Hepatic stellate cell (primary cell): ENCODE results near the gene CEP192.
"Not testable (repeated sequence)": the region's sequence is repeated elsewhere in the genome, so short reads cannot be mapped to it uniquely, and the experiment has no call there.

Source experiments
- DNase-seq: peaks from one replicate; pipeline ENCODE4 v3.0.0; 2011; ENCODE audit warnings: low spot score

Gene CEP192

DNA sequence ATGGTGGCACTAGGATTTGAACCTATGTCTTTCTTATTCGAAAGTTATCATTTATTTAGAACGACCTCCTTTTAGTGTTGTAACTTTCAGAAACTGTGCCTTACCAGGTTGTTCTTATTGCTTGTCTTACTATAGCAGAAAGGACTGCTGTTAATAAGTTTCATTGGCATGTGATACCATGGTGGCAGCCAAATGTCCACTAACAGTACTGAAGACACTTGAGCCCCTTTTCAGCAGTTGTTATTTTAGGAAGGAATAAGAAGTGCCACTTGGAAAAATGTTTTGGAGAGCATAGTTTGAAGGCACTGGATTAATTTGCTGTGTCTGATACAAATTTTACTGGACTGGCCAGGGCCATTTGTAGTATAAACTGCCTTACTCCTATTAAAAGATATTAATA is 37.7 kb downstream of the CEP192 start:
- no peak for DNase-seq

GRCh38 chr18:13032173-13032572 is 41.0 kb downstream of the CEP192 start:
- DNase-seq: no peak

DNA sequence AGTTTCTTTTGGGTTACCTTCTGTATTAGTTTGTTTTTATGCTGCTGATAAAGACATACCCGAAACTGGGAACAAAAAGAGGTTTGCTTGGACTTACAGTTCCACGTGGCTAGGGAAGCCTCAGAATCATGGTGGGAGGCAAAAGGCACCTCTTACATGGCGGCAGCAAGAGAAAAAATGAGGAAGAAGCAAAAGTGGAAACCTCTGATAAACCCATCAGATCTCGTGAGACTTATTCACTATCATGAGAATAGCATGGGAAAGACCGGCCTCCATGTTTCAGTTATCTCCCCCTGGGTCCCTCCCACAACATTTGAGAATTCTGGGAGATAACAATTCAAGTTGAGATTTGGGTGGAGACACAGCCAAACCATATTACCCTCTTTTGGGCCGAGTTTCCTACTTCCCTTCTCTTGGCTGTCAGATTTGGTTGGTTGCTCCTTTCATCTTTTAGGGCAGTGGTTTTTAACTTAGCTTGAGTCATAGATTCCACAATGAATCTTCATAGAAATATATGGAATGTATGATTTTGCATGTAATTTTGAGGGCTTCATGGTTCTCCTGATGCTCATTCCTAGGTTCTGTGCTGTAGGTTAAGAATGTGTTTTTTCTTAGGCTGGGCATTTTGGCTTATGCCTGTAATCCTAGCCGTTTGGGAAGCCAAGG is 44.2 kb downstream of the CEP192 start:
- peak; percentile 48 for DNase-seq

- DNase-seq: peak; percentile 28
Measured at GRCh38 chr18:13036622-13037320, 45.6 kb downstream of the CEP192 start.

DNA sequence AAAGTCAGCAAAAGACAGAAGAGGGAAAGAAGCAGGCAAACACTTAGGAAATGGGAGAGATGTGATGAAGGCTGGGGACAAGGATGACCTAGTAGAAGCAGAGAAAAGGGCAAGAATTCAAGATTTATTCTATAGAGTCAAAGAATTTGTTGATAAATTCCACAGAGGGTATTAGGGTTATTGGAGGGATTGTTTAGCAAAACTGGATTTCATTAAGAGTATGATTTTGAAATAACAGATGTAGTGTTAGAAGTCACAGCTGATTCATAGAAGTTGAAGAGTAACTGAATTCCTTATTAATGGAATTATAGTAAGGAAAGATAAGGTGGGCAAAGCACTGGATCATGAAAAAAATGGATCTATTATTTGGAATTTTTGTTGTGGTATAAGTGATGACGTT is 48.6 kb downstream of the CEP192 start:
- no peak for DNase-seq

- no peak for DNase-seq
Measured at GRCh38 chr18:13043066-13043465, 51.9 kb downstream of the CEP192 start.

- no peak for DNase-seq
Measured at GRCh38 chr18:13048061-13048595, 57.0 kb downstream of the CEP192 start.

GRCh38 chr18:13051159-13051558 is 60.0 kb downstream of the CEP192 start:
- no peak for DNase-seq

- DNase-seq: no peak
Measured at GRCh38 chr18:13051950-13052349, 60.8 kb downstream of the CEP192 start.

GRCh38 chr18:13054336-13054735 is 63.2 kb downstream of the CEP192 start:
- no peak for DNase-seq

DNA sequence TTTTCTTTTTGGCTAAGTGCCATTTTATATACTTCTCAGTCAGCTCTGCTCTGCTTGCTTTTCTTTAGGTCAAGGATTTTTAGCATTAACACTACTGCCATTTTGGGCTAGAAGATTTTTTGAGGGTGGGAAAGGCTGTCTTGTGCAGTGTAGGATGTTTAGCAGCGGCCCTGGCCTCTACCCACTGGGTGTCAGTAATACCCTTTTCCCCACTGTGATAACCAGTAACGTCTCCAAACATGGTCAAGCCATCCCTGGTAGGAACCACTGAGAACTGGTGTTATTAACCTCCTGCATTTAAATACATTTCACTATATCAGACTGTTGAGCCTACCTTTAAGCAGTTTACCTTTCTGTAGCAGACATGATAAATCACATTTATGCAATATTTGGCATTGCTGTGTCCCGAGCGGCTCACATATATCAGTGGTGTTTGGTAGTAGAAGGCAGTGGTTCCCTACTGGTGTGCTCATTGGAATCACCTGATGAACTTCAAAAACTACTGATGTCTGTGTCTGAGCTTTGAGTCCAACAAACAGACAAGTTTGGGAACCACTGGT is 70.5 kb downstream of the CEP192 start:
- no peak for DNase-seq

- DNase-seq: no peak
Measured at GRCh38 chr18:13067124-13067523, 76.0 kb downstream of the CEP192 start.

DNA sequence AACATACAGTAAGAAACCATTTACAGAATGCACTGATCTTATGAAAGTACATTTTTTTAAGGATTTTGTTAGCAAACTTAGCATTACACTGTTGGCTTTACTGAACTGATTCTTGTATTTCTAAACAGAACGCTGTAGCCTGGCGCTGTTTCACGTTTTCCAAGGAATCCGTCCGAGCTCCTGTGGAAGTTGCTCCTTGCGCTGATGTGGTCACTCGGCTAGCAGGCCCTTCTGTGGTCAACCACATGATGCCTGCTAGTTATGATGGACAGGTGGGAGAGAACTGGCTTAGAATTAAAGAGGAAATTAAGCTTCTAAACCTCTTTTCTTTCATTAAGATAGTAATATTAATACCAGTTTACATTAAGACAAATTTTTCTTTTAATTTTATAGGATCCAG is 76.8 kb downstream of the CEP192 start:
- DNase-seq: no peak

- DNase-seq: no peak
Measured at GRCh38 chr18:13070460-13070859, 79.3 kb downstream of the CEP192 start.

DNA sequence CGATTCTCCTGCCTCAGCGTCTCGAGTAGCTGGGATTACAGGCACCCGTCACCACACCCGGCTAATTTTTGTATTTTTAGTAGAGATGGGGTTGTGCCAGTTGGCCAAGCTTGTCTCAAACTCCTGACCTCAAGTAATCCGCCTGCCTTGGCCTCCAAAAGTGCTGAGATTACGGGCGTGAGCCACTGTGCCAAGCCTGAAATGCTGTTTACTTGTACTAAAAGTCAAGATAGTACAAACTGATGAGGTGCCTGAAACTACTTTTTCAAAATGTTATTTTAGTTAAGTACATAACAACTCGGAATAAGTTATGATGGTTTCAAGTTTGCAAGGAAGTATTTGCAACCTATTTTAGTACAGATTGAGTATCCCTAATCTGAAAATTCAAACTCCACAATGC is 85.7 kb downstream of the CEP192 start:
- no peak for DNase-seq

- DNase-seq: no peak
Measured at GRCh38 chr18:13077473-13077872, 86.3 kb downstream of the CEP192 start.

GRCh38 chr18:13078065-13078464 is 86.9 kb downstream of the CEP192 start:
- not testable (repeated sequence) for DNase-seq

- no peak for DNase-seq
Measured at GRCh38 chr18:13086906-13087305, 95.7 kb downstream of the CEP192 start.

DNA sequence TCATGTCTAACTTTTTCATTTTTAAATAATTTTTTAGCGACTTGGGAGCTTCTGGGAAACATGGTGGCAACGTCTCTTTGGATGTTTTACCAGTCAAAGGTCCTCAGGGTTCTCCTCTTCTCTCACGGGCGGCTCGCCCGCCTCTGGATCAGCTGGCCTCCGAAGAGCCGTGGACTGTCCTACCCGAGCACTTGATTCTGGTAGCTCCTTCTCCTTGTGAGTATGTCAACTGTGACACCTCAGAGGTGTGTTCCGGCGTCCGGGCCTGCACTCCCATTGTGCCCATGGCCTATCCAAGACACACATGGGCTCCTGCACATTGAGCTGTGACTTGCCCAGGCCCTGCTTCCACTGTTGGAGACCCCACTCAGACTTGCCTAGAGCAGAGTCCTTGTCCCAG is 104.3 kb downstream of the CEP192 start:
- no peak for DNase-seq

- no peak for DNase-seq
Measured at GRCh38 chr18:13096232-13096631, 105.1 kb downstream of the CEP192 start.

- DNase-seq: no peak
Measured at GRCh38 chr18:13096719-13097118, 105.6 kb downstream of the CEP192 start.

DNA sequence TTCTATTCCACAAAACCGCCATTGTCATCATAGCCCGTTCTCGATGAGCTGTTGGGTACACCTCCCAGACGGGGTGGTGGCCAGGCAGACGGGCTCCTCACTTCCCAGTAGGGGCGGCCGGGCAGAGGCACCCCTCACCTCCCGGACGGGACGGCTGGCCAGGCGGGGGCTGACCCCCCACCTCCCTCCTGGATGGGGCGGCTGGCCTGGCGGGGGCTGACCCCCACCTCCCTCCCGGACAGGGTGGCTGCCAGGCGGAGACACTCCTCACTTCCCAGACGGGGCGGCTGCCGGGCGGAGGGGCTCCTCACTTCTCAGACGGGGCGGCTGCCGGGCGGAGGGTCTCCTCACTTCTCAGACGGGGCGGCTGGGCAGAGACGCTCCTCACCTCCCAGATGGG is 106.9 kb downstream of the CEP192 start:
- DNase-seq: not testable (repeated sequence)

DNA sequence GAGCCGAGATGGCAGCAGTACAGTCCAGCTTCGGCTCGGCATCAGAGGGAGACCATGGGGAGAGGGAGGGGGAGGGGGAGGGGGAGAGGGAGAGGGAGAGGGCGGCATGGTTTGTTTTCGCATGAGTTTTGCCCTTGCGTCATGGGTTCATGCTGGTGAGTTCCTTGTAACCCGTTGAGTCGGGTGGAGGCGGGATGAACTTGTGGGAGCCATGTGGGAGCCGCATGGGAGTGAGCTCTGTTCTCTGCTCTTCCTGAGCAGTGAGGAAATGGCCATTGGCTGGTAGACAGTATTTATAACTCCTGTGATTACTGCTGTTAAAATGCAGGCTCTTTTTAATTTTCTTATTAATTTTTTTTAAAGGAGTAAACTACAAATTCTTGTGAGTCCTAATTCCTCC is 108.0 kb downstream of the CEP192 start:
- DNase-seq: no peak
